ENCODE measurements around the gene IFIT2.

IFIT2 gene

DNA sequence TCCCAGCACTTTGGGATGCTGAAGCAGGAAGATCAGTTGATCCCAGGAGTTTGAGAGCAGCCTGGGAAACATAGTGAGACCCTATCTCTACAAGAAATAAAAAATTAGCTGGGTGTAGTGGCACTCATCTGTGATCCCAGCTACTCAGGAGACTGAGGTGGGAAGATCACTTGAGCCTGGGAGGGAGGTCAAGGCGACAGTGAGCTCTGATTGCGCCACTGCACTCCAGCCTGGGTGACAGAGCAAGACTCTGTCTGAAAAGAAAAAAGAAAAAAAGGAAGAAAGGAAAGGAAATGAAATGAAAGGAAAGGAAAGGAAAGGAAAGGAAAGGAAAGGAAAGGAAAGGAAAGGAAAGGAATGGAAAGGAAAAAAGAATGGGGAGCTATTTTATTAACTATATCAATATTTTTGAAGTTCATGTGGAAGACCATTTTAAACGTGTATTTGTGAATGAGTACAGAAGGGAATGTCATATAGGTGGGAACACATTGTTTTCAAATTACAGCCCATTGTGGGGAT is 7.1 kb upstream of the IFIT2 start:
- H3K4me3 ChIP-seq (ENCODE audit: low read depth, low read length), result no peak overlapping the region
- DNase-seq (ENCODE audit: low read depth), result peak; percentile 31
- TF ChIP-seq, protein P1, sequence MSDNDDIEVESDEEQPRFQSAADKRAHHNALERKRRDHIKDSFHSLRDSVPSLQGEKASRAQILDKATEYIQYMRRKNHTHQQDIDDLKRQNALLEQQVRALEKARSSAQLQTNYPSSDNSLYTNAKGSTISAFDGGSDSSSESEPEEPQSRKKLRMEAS (IDR thresholded peaks at IDR 0.05; ENCODE audit: low read depth, low read length), result no peak
- TF ChIP-seq MYC (IDR thresholded peaks at IDR 0.05; ENCODE audit: low read depth, low read length), result no peak
- TF ChIP-seq, protein P2, sequence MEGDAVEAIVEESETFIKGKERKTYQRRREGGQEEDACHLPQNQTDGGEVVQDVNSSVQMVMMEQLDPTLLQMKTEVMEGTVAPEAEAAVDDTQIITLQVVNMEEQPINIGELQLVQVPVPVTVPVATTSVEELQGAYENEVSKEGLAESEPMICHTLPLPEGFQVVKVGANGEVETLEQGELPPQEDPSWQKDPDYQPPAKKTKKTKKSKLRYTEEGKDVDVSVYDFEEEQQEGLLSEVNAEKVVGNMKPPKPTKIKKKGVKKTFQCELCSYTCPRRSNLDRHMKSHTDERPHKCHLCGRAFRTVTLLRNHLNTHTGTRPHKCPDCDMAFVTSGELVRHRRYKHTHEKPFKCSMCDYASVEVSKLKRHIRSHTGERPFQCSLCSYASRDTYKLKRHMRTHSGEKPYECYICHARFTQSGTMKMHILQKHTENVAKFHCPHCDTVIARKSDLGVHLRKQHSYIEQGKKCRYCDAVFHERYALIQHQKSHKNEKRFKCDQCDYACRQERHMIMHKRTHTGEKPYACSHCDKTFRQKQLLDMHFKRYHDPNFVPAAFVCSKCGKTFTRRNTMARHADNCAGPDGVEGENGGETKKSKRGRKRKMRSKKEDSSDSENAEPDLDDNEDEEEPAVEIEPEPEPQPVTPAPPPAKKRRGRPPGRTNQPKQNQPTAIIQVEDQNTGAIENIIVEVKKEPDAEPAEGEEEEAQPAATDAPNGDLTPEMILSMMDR (IDR thresholded peaks at IDR 0.05; ENCODE audit: low read depth, low read length), result no peak
- TF ChIP-seq POLR2A (IDR thresholded peaks at IDR 0.05; ENCODE audit: extremely low read depth, insufficient read length), result no peak

DNA sequence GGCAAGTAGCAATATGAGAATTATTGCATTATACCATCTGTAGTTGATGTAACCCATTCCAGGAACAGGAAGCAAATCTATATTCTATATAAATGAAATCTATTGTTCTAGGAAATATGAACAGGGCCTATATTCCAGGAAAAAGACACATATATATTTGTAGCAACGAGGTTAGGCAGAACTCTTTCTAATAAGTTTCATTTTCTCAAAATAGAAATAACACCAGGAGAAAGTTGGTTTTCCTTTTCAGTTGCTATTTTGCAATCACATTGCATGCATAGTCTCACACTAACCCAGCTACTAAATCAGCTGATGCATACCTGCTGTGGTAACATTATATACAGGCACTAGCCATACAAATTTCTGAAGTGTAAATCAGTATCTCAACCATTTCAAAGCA is 6.2 kb upstream of the IFIT2 start:
- peak overlapping the region; percentile 33 for H3K4me3 ChIP-seq (ENCODE audit: low read depth, low read length)
- TF ChIP-seq, protein P2 (IDR thresholded peaks at IDR 0.05; ENCODE audit: low read depth, low read length), result no peak
- peak; percentile 34; the same call in 1 of the 2 replicates for TF ChIP-seq MYC (IDR thresholded peaks at IDR 0.05; ENCODE audit: low read depth, low read length)
- TF ChIP-seq, protein P1 (IDR thresholded peaks at IDR 0.05; ENCODE audit: low read depth, low read length), result 0 out of 2 replicates have a peak, but pooled peaks have one; percentile 24
- peak; percentile 64 for DNase-seq (ENCODE audit: low read depth)

DNA sequence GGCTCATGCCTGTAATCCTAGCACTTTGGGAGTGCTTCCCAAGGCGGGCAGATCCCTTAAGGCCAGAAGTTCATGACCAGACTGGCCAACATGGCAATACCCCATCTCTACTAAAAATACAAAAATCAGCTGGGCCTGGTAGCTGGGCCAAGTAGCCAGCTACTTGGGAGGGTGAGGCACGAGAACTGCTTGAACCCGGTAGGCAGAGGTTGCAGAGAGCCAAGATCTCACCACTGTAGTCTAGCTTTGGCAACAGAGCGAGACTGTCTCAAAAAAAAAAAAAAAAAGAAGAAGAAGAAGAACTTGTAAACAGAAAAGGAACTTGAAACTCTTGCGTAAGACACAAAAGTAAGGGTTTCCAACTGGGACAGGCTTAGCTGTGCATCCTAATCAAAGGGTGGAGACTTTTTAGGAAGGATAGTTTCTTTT is 5.6 kb upstream of the IFIT2 start:
- peak; percentile 88 for DNase-seq (ENCODE audit: low read depth)
- TF ChIP-seq, protein P2 (IDR thresholded peaks at IDR 0.05; ENCODE audit: low read depth, low read length), result no peak
- no peak for TF ChIP-seq POLR2A (IDR thresholded peaks at IDR 0.05; ENCODE audit: extremely low read depth, insufficient read length)
- TF ChIP-seq MYC (IDR thresholded peaks at IDR 0.05; ENCODE audit: low read depth, low read length), result no peak
- TF ChIP-seq, protein P1 (IDR thresholded peaks at IDR 0.05; ENCODE audit: low read depth, low read length), result no peak
- no peak overlapping the region for H3K4me3 ChIP-seq (ENCODE audit: low read depth, low read length)

DNA sequence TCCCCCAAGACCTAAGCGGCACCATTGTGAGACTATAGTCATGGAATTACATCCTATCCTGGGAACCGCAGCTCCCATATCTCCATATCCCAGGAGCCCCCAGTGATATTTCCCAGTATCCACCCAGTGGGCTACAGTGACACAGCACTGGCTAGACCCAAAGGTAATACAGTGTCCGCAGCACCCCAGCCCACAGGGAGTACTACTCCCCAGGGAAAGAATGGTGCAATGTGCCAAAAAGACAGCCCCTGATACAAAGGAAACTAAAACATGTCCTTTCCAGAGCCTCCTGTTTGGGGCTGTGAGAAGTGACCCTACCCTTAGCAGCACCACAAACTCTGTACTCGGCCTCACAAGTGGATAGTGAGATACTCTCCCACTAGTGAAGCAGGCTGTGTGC is 4.5 kb upstream of the IFIT2 start:
- no peak for TF ChIP-seq POLR2A (IDR thresholded peaks at IDR 0.05; ENCODE audit: extremely low read depth, insufficient read length)
- TF ChIP-seq, protein P2 (IDR thresholded peaks at IDR 0.05; ENCODE audit: low read depth, low read length), result no peak
- TF ChIP-seq, protein P1 (IDR thresholded peaks at IDR 0.05; ENCODE audit: low read depth, low read length), result no peak
- TF ChIP-seq MYC (IDR thresholded peaks at IDR 0.05; ENCODE audit: low read depth, low read length), result no peak
- H3K4me3 ChIP-seq (ENCODE audit: low read depth, low read length), result no peak overlapping the region
- peak; percentile 70 for DNase-seq (ENCODE audit: low read depth)

DNA sequence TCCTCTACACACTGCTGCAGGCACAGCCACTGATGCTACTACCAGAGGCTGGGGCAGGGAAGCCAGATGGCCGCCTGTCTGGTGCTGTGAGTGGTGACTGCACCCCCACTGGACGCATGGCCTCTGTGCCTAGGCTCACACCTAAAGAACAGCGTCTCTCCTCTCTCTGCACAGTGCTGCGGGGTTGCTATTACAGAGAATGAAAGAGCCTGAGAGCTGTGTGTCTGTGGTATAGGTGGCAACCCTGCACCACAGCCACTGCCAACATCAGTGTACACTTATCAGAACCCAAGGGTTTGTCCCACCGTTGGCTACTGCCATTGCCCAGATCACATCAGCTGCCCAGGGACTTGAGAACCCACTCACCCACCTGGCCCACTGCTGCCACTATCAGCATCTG is 4.1 kb upstream of the IFIT2 start:
- no peak for DNase-seq (ENCODE audit: low read depth)
- TF ChIP-seq, protein P2 (IDR thresholded peaks at IDR 0.05; ENCODE audit: low read depth, low read length), result no peak
- TF ChIP-seq POLR2A (IDR thresholded peaks at IDR 0.05; ENCODE audit: extremely low read depth, insufficient read length) (no peak), MYC (IDR thresholded peaks at IDR 0.05; ENCODE audit: low read depth, low read length) (no peak)
- TF ChIP-seq, protein P1 (IDR thresholded peaks at IDR 0.05; ENCODE audit: low read depth, low read length), result no peak
- H3K4me3 ChIP-seq (ENCODE audit: low read depth, low read length), result no peak overlapping the region

Measured in NB4 (cell line).